ENCODE results near the gene MYL3.
"Not testable (repeated sequence)": the region's sequence is repeated elsewhere in the genome, so short reads cannot be mapped to it uniquely, and the experiment has no call there.

Gene MYL3

GRCh38 chr3:46863261-46863782, at the start of gene MYL3:
MYL3 (minus strand) TSS chr3:46863444; CDS start chr3:46863390, 54 bp downstream.
- DNase-seq: no peak

GRCh38 chr3:46912986-46913385, 49.7 kb upstream of the MYL3 start:
- DNase-seq: no peak

GRCh38 chr3:46910914-46911313, 47.7 kb upstream of the MYL3 start:
- not testable (repeated sequence) for DNase-seq

GRCh38 chr3:46910166-46910760, 47.0 kb upstream of the MYL3 start:
- no peak for DNase-seq

GRCh38 chr3:46909535-46910161, 46.4 kb upstream of the MYL3 start:
- DNase-seq: peak; percentile 92

- no peak for DNase-seq
Measured at GRCh38 chr3:46908986-46909534, 45.8 kb upstream of the MYL3 start.

- no peak for DNase-seq
Measured at GRCh38 chr3:46908294-46908985, 45.2 kb upstream of the MYL3 start.

GRCh38 chr3:46907960-46908293, 44.7 kb upstream of the MYL3 start:
- no peak for DNase-seq

GRCh38 chr3:46907271-46907670, 44.0 kb upstream of the MYL3 start:
- DNase-seq: no peak

GRCh38 chr3:46906471-46907058, 43.3 kb upstream of the MYL3 start:
- no peak for DNase-seq

GRCh38 chr3:46905661-46906451, 42.6 kb upstream of the MYL3 start:
- no peak for DNase-seq

GRCh38 chr3:46905213-46905560, 41.9 kb upstream of the MYL3 start:
- DNase-seq: no peak

GRCh38 chr3:46904303-46905212, 41.3 kb upstream of the MYL3 start:
- no peak for DNase-seq

- no peak for DNase-seq
Measured at GRCh38 chr3:46903341-46904302, 40.4 kb upstream of the MYL3 start.

- no peak for DNase-seq
Measured at GRCh38 chr3:46902188-46902631, 39.0 kb upstream of the MYL3 start.

GRCh38 chr3:46901591-46902187, 38.4 kb upstream of the MYL3 start:
- no peak for DNase-seq

- DNase-seq: no peak
Measured at GRCh38 chr3:46901061-46901460, 37.8 kb upstream of the MYL3 start.

- DNase-seq: no peak
Measured at GRCh38 chr3:46900356-46900755, 37.1 kb upstream of the MYL3 start.

- no peak for DNase-seq
Measured at GRCh38 chr3:46900007-46900292, 36.7 kb upstream of the MYL3 start.
